Measurements from ENCODE around the gene LCA5L. TPM values are rescaled to one million over a fixed set of nuclear protein-coding genes. Genes with fewer than 3 reads are reported as not detected.

The LCA5L gene
- total RNA-seq, 1 donor from 2014 or later = 2.6 TPM

- DNase-seq (ENCODE audit: extremely low spot score, unreplicated experiment) = no peak
- TF ChIP-seq CTCF (conservative IDR thresholded peaks at IDR 0.05) = no peak
- Mint-ChIP-seq H3K4me1 (ENCODE audit: unreplicated experiment) (peaks cover 10% of the 10 kb centered on the region), H3K27me3 (no peaks in the 10 kb centered on the region), H3K27ac (no peak overlapping the region), H3K9me3 (no peaks in the 10 kb centered on the region), H3K36me3 (no peaks in the 10 kb centered on the region), H3K4me3 (no peak overlapping the region)
These were observed 10.6 kb downstream of the LCA5L start for GRCh38 chr21:39434950-39435349.

- no peak overlapping the region for H3K4me3 Mint-ChIP-seq
- H3K36me3 Mint-ChIP-seq = no peaks in the 10 kb centered on the region
- no peak overlapping the region for H3K27ac Mint-ChIP-seq
- TF ChIP-seq CTCF (conservative IDR thresholded peaks at IDR 0.05) = no peak
- H3K27me3 Mint-ChIP-seq = no peaks in the 10 kb centered on the region
- no peak for DNase-seq (ENCODE audit: extremely low spot score, unreplicated experiment)
- no peaks in the 10 kb centered on the region for H3K9me3 Mint-ChIP-seq
- H3K4me1 Mint-ChIP-seq (ENCODE audit: unreplicated experiment) = peaks cover 10% of the 10 kb centered on the region
These were observed 14.6 kb downstream of the LCA5L start for GRCh38 chr21:39430954-39431353.

GRCh38 chr21:39430457-39430856, 15.1 kb downstream of the LCA5L start:
- Mint-ChIP-seq H3K36me3 (no peaks in the 10 kb centered on the region), H3K4me3 (no peak overlapping the region), H3K4me1 (ENCODE audit: unreplicated experiment) (peaks cover 10% of the 10 kb centered on the region), H3K27ac (no peak overlapping the region), H3K27me3 (no peaks in the 10 kb centered on the region), H3K9me3 (no peaks in the 10 kb centered on the region)
- DNase-seq (ENCODE audit: extremely low spot score, unreplicated experiment) = no peak
- no peak for TF ChIP-seq CTCF (conservative IDR thresholded peaks at IDR 0.05)

- no peaks in the 10 kb centered on the region for H3K36me3 Mint-ChIP-seq
- H3K4me3 Mint-ChIP-seq = no peak overlapping the region
- no peak for TF ChIP-seq CTCF (conservative IDR thresholded peaks at IDR 0.05)
- H3K27ac Mint-ChIP-seq = no peak overlapping the region
- peaks cover 10% of the 10 kb centered on the region for H3K4me1 Mint-ChIP-seq (ENCODE audit: unreplicated experiment)
- DNase-seq (ENCODE audit: extremely low spot score, unreplicated experiment) = no peak
- no peaks in the 10 kb centered on the region for H3K9me3 Mint-ChIP-seq
- H3K27me3 Mint-ChIP-seq = no peaks in the 10 kb centered on the region
These were observed 15.6 kb downstream of the LCA5L start for GRCh38 chr21:39430016-39430415.

- DNase-seq (ENCODE audit: extremely low spot score, unreplicated experiment) = no peak
- no peak for TF ChIP-seq CTCF (conservative IDR thresholded peaks at IDR 0.05)
- H3K4me3 Mint-ChIP-seq = no peak overlapping the region
- no peak overlapping the region for H3K27ac Mint-ChIP-seq
- no peaks in the 10 kb centered on the region for H3K9me3 Mint-ChIP-seq
- no peaks in the 10 kb centered on the region for H3K27me3 Mint-ChIP-seq
- H3K4me1 Mint-ChIP-seq (ENCODE audit: unreplicated experiment) = peaks cover 10% of the 10 kb centered on the region
- no peaks in the 10 kb centered on the region for H3K36me3 Mint-ChIP-seq
These were observed 16.1 kb downstream of the LCA5L start for GRCh38 chr21:39429445-39429844.

Measured in type B pancreatic cell (in vitro differentiated cells).